Measurements from ENCODE around the gene AXIN2. TPM values are rescaled to one million over a fixed set of nuclear protein-coding genes. Genes with fewer than 3 reads are reported as not detected.

Gene AXIN2
- total RNA-seq, 4 donors from 2014 or later, result 23.9 to 54.3 (median 42.8) TPM

DNA sequence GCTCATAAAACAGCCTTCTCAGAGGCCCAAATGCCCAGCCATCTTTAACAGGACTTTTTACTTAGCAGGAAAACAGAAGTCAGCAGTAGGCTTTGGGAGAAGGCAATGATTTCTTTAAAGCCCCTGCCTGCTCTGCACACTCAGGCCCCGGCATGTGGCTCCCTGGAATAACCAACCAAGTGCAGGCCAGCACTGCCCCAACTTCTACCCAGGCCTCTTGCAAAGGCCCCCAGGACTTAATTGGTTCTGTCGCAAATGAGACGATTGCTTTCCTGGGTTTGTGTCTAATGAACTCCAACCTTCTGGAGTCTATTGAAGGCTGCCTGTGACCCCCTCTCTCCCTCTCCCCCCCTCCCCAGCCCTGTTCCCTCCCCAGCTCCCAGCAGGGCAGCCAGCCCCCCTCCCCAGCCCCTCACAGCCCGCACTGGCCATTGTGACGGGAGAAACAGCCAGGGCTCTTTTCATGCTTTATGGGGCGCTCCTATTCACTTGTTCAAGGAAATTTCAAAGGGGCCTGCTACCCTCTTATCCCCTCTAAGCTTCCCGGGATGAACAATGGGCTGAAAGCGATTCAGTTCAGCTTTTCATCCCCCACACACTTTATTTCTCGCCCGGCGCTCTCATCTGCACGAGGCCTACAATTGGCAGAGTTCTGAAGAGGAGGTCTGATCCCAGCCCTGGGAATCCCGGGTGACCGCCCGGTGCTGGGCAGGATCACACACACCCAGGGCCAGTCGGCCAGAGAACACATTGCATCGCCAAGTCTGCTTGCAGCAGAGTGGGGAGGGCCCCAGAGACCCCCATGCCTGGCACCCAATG is 15.5 kb downstream of the AXIN2 start:
- Histone ChIP-seq H3K4me3 (replicated peaks in 1 of 3) (no peak overlapping the region), H3K27ac (peak overlapping the region in 2 of 3 donors; percentile 73 to 75), H3K4me1 (peaks cover 6 to 50% of the 10 kb centered on the region in 2 donors), H3K9me3 (no peaks in the 10 kb centered on the region), H3K36me3 (peaks cover 3 to 7% of the 10 kb centered on the region in 2 donors), H3K27me3 (no peaks in the 10 kb centered on the region)
- DNase-seq, result no peak
- TF ChIP-seq, protein P1, sequence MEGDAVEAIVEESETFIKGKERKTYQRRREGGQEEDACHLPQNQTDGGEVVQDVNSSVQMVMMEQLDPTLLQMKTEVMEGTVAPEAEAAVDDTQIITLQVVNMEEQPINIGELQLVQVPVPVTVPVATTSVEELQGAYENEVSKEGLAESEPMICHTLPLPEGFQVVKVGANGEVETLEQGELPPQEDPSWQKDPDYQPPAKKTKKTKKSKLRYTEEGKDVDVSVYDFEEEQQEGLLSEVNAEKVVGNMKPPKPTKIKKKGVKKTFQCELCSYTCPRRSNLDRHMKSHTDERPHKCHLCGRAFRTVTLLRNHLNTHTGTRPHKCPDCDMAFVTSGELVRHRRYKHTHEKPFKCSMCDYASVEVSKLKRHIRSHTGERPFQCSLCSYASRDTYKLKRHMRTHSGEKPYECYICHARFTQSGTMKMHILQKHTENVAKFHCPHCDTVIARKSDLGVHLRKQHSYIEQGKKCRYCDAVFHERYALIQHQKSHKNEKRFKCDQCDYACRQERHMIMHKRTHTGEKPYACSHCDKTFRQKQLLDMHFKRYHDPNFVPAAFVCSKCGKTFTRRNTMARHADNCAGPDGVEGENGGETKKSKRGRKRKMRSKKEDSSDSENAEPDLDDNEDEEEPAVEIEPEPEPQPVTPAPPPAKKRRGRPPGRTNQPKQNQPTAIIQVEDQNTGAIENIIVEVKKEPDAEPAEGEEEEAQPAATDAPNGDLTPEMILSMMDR (IDR thresholded peaks at IDR 0.05), result no peak
- no peak for TF ChIP-seq POLR2A (IDR thresholded peaks at IDR 0.05)
- intact Hi-C loops (cut with DNase I), result loop anchor here (10.0 kb wide), 1 partner anchor 51 kb away; no protein-coding TSS in a partner anchor
- WGBS, 2 donors, result 90% methylated on average over 15 to 16 of the region's 17 CpGs

DNA sequence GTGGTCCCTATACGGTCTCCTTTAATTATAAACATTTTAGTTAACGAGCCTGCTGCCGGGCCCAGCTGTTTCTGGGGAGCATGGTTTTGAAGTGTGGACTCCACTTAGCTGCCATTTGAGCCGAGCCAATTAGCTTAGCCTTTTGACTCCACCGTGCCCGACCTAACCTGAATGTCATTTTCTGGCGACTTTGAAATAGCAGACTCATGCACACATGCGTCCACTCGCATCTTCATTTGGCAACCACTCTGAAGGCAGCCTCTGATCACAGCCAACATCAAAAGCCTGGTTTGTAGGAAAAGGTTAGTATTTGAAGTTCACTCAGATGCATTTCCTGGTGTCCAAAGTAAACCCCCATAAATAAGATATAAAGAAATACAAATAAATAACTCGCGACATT is 16.8 kb downstream of the AXIN2 start:
- WGBS, 2 donors, result 66 to 72% methylated on average over 11 of the region's 11 CpGs
- H3K27ac ChIP-seq, result no peak overlapping the region
- H3K4me3 ChIP-seq (replicated peaks in 1 of 3), result no peak overlapping the region
- H3K27me3 ChIP-seq, result no peaks in the 10 kb centered on the region
- no peaks in the 10 kb centered on the region for H3K9me3 ChIP-seq
- DNase-seq, result no peak
- H3K4me1 ChIP-seq, result peaks cover 9 to 38% of the 10 kb centered on the region in 2 donors
- TF ChIP-seq, protein P1 (IDR thresholded peaks at IDR 0.05), result no peak
- no peak for TF ChIP-seq POLR2A (IDR thresholded peaks at IDR 0.05)
- intact Hi-C loops (cut with DNase I), result loop anchor here (10.0 kb wide), 1 partner anchor 50 kb away; no protein-coding TSS in a partner anchor
- peaks cover 7 to 10% of the 10 kb centered on the region in 2 donors for H3K36me3 ChIP-seq

DNA sequence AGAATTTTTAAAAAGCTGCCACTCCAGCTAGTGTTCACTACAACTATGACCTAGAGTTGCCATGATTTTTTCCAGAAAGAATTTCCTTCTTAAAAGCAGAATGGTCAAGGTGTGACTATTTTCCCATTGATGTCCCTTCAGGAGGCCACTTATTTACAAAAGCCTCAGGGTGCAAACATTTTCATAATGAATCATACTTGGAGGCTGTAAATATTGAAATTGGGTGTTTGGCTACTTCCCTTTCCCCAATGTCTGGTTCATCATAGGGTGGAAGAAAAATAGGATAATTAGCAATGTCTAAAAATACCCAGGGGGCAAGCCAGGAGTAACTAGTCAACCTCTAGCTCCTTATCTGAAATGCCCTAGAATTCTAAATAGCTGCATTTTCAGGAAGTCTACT is 18.8 kb downstream of the AXIN2 start:
- no peak for DNase-seq
- intact Hi-C loops (cut with DNase I), result loop anchor here (10.0 kb wide), 1 partner anchor 48 kb away; no protein-coding TSS in a partner anchor
- Histone ChIP-seq H3K27me3 (no peaks in the 10 kb centered on the region), H3K4me3 (replicated peaks in 1 of 3) (no peak overlapping the region), H3K4me1 (peaks cover 9 to 19% of the 10 kb centered on the region in 2 donors), H3K36me3 (peaks cover 7 to 21% of the 10 kb centered on the region in 2 donors), H3K9me3 (no peaks in the 10 kb centered on the region), H3K27ac (no peak overlapping the region)
- TF ChIP-seq, protein P1 (IDR thresholded peaks at IDR 0.05), result no peak
- TF ChIP-seq POLR2A (IDR thresholded peaks at IDR 0.05), result no peak

DNA sequence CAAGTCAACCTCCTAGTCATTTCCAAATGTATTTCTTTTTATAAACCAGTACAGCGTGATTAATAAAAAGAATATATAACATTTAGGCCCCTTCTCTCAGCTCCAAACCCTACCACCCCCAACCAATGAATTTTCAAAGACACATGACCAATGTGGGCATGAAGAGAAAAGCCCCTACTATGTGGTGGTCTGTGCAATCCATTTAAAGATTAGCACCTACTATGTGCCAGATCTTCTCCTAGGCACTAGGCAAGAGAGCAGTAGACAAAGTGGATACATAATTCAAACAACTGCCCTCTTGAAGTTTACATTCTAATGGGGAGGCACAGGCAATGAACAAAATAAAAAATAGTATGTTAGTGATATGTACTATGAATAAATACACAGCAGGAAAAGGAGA is 19.4 kb downstream of the AXIN2 start:
- intact Hi-C loops (cut with DNase I), result loop anchor here (10.0 kb wide), 1 partner anchor 47 kb away; no protein-coding TSS in a partner anchor
- TF ChIP-seq, protein P1 (IDR thresholded peaks at IDR 0.05), result no peak
- TF ChIP-seq POLR2A (IDR thresholded peaks at IDR 0.05), result no peak
- Histone ChIP-seq H3K36me3 (peaks cover 12 to 26% of the 10 kb centered on the region in 2 donors), H3K27ac (no peak overlapping the region), H3K4me3 (replicated peaks in 1 of 3) (no peak overlapping the region), H3K27me3 (no peaks in the 10 kb centered on the region), H3K4me1 (peaks cover 9 to 13% of the 10 kb centered on the region in 2 donors), H3K9me3 (no peaks in the 10 kb centered on the region)
- 100% methylated on average over 1 of the region's 1 CpG for WGBS, 2 donors
- DNase-seq, result no peak

DNA sequence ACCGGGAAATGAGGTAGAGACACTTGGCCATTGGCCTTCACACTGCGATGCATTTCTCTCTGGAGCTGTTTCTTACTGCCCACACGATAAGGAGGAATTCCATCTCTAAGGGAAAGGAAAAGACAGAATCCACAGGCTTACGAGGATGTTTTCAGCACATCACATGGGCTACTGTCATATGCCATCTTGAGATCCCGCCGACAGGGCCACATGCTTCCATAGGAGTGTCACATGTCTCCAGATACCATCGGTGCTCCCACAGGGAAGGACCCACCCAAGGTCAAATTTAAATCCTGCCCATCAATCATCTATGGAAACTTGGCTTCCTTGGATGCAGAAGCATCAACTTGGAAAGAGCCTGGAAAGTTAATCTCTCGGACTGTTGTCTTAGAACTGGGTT is 20.0 kb downstream of the AXIN2 start:
- intact Hi-C loops (cut with DNase I), result loop anchor here (10.0 kb wide), 1 partner anchor 47 kb away; no protein-coding TSS in a partner anchor
- 94% methylated on average over 7 to 8 of the region's 8 CpGs for WGBS, 2 donors
- DNase-seq, result no peak

More for the DNA sequence above, 20.0 kb downstream of the AXIN2 start:
- Histone ChIP-seq H3K4me3 (replicated peaks in 1 of 3) (no peak overlapping the region), H3K36me3 (peaks cover 19 to 32% of the 10 kb centered on the region in 2 donors), H3K9me3 (no peaks in the 10 kb centered on the region), H3K27me3 (no peaks in the 10 kb centered on the region), H3K4me1 (peaks cover 7 to 9% of the 10 kb centered on the region in 2 donors), H3K27ac (no peak overlapping the region)
- TF ChIP-seq, protein P1 (IDR thresholded peaks at IDR 0.05), result no peak
- TF ChIP-seq POLR2A (IDR thresholded peaks at IDR 0.05), result no peak

All from thyroid gland (tissue), 4 donors.